Measurements from ENCODE around the gene DMBT1.

Gene DMBT1

DNA sequence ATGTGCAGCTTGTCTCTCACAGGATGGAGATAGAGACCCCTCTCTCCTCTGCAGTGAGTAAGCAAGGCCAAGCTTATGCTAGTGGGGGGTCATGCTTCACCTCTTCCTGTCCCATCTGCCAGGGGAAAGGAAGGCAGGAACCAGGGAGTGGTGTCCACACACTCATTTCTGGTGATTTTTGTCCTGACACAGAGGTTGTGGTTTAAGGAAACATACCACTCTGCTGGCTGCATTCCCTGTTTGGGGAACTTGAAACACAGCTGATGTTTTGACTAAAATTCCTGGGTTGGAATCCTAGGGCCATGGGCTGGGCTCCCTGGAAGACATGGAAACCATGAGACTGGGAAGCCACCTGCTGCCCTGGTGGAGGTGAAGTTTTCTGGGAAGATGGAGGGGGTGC lies 117.7 kb downstream of the DMBT1 start:
- no peak for DNase-seq

DNA sequence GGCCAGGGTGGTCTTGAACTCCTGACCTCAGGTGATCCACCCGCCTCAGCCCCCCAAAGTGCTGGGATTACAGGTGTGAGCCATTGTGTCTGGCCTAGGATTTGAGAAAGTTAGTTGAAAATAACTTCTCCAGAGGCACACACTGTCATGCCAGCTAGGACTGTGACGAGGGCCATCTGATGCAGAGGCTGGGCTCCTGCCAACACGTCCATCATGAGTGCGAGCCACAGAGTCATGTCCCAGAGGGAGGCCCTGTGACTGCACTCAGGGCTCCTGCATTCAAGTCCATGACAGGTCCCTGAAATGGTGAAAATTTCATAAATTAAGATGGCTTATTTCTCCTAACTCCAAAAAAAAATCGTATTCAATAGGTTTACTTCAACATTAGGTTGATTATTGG lies 122.0 kb downstream of the DMBT1 start:
- no peak for DNase-seq

DNA sequence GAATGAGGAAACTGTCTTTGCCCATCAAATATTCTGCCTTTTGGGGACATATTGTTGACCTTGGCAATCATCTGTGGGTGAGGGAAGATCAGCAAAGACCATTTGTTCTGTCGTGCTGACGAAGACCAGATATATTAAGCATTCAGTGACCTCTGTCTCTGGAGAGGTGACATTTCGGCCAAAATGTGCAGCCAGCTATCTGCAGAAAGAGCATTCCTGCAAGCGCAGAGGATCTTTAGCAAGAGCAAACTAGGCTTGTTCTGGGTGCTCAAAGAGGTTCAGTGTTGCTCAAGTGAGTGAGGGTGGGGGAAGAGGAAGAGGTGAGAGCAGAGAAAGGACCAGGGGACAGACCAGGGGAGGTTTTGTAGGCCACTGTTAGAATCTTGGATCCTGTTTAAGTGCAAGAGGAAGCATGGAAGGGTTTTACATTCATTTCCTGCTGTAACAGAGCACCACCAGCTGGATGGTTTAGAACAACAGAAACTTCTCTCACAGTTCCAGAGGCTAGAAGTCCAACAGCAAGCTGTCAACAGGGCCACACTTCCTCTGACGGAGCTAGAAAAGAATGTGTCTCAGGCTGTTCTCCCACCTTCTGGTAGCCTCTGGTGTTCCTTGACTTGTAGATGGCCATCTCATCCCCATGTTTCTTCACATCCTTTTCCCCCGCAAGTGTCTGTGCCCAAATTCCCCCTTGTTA lies 127.9 kb downstream of the DMBT1 start:
- no peak for DNase-seq

GRCh38 chr10:122689146-122689820 lies 128.7 kb downstream of the DMBT1 start:
- no peak for DNase-seq

GRCh38 chr10:122692744-122693143 lies 132.2 kb downstream of the DMBT1 start:
- DNase-seq = no peak
